GM21447 (cell line): ENCODE data around the gene NENF.
"Not testable (repeated sequence)": the region's sequence is repeated elsewhere in the genome, so short reads cannot be mapped to it uniquely, and the experiment has no call there.

Source experiments
- ATAC-seq: cut with Tn5 transposase; IDR thresholded peaks from one replicate; pipeline ENCODE4 v1.9.1; 2021; ENCODE audit not compliant: unreplicated experiment

NENF gene

DNA sequence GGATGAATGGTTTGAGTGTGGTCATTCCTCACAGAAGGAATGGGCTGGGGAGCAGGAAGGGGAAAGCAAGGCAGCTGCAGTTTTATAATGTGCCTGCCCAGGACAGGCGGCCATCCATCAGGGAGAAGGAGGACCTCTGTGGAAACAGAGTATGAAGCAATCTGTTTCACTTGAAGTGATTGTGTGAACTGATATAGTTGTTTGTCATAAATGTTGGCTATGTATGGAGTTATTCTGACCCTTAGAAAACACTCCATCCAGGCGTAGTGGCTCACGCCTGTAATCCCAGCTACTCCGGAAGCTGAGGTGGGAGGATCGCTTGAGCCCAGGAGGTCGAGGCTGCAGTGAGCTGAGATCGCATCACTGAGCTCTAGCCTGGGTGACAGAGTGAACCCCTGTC lies 46.5 kb downstream of the NENF start:
- ATAC-seq = no peak

DNA sequence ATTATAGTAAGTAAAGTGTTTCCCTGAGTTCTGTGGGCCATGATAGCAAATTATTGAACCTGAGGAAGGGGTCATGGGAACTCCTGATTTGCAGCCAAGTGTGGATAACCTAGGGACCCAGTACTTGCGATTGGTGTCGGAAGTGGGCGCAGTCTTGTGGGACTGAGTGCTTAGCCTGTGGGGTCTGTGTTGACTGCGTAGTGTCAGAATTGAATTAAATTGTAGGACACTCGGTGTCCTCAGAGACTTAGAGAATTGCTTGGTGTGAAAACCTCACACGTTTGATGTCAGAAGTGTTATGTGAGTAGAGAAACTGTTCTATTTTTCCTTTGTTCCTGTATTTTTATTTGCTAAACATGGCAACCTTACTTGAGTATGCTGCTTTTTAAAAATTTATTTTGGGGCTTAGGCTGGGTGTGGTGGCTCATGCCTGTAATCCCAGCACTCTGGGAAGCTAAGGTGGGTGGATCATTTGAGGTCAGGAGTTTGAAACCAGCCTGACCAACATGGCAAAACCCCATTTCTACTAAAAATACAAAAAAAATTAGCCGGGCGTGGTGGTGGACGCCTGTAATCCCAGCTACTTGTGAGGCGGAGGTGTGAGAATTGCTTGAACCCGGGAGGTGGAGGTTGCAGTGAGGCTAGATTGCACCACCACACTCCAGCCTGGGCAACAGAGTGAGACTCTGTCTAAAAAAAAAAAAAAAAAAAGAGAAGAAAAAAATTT lies 48.2 kb downstream of the NENF start:
- not testable (repeated sequence) for ATAC-seq

DNA sequence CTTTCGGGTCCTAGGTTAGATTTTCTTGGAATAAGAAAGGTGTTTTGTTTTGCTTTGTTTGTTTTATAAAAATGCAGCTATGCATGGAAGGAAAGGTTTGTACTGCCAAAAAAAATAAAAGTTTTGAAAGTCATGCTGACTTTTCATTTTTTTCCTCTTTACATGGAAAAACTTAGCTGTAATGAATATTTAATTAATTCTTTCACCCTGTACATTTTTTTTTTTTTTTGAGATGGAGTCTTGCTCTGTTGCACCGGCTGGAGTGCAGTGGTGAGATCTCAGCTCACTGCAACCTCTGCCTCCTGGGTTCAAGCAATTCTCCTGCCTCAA lies 48.7 kb downstream of the NENF start:
- ATAC-seq = no peak

DNA sequence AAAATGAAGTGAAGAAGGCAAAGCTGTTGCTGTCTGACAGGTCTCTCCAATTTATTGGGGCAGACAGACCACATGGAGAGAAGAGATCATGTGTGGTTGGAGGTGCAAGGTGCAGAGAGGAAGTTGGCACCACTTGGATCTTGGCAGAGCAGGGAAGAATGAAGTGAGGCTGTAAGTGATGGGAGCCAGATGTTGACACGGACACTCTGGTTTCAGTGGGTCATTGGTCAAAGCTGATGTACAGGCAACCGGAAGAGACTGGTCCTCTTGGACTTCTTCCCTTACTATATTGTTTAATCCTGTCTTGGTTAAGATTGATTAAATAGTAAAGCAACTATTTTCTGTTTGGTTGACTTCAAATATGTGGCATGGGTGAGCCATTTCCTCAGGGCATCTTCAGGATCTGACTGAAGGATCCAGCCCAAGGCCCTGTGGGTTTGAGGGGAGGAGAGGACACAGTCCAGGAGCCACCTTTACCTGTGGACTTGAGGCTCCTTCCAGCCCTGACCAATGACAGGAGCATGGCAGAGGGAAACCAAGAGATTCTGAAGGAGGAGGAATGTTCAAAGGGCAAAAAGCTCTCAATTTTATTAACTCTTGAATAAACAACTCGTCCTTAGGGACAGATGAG lies 49.4 kb downstream of the NENF start:
- ATAC-seq = no peak

DNA sequence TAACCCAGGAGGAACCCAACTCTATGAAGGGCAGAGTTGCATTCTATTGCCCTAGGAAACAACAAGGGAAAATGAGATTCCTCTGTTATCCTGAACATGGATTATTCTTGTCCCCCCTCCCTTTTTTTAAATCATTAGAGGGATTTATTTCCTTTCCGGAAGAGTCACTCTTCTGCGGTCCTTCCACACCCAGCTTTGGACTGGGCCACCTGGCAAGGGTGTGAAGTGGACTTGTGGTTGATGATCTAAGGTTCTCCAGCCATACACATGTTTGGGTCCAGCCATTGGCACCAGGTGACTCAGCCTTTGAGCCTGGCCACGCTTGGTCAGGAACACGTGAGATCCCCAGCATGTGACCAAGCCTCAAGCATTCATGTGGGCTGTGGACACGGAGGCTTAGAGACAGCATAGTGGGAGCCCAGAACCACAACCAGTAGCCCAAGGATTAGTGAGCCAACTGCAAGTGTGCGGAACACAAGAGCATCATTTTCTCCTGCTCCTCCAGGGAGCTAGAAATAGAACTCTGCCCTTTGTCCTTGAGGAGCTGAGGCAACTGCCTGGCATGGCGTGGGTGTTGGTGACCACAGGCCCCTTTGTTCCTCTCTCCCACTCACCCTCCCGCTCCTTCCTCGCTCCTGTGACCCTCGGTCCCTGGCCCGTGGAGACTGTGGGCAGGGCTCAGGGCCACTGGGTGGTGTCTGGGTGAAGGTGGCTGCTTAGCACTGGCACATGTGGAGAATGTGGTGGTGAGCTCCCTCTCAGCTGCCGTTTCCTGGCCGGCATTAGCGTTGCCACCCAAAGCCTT lies 50.1 kb downstream of the NENF start:
- ATAC-seq = no peak

DNA sequence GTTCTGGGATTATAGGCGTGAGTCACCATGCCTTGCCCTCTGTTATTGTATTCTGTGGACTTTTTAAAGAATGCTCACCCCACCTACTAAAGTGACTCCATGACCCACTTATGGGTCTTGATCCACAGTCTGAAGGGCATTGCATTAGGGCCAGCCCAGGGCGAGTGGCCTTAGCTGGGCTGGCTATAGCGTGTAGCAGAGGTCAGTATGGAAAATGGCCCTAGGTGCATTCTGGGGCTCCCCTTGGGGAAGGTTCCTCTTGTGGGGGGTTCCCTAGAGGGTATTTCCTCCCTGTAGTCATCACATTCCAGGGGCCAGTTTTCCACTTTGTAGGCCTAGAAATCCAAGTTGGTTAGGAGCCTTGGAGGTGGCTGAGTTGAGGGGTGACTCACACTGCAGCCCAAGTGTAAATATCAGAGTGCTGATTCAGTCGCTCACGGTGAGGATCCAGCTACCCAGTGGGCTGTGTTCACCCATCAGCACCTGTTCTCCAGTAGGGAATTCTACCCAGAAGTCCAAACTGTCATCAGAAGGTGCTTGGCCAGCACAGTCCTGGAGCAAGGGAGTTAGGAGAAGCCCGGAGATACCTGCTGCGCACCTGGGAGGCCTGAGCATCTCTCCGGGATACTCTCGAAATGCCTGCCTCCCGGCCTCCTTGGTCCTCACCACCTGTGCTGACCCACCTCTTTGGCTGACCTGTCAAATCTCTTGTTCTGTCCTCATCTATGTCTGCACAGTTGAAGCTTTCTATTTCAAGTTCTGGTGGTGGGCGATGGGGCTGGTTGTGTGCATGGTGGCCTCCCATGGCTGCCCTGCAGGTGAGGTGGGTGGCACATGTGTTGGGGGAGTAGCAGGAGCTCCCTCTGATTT lies 52.2 kb downstream of the NENF start:
- ATAC-seq = no peak

DNA sequence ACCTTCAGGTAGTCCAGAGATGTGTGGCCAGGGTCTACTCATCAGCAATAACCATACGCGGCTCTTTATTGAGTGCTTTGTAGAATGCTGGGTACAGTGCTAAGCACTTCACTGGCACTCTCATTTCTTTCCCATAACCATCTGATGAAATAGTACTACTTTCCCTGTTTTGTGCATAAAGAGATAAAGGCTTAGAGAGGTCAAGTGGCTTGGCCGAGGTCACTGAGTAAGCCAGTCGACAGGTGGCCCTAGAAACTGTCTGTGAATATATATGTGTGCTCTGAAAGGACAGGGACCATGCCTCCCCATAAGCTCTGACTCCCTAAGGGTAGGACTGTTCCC lies 52.8 kb downstream of the NENF start:
- no peak for ATAC-seq

DNA sequence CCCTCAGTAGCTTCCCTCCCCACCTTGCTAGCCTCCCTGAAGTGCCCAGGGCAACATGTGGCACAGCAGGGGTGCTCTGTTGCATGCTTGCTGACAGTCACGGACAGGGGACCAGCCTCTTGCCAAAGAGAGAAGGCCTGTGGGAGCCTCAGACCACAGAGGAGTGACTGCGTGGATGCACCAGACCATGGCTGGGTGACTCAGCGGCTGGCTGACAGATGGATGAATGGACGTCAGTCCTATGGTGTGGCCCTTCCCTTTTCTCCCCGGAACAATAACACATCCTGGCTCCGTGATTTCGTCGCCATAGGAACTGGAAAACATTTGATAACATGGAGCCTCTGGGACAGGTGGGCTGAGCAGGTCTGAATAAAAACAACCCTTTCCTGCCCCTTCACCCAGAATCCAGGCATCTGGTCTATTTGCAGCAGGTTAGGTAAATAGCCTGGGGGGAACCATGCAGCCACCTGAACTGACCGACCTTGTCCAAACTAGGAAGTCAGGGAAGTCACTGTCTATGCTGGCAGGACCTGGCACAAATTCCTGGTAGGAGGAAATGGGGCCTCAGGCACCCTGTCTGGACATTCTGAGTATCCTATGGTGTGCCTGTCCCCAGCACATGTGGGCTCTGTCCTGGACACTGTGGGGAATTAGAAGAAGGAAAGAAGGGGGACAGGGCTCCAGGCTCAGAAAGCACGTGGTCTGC lies 53.3 kb downstream of the NENF start:
- no peak for ATAC-seq

DNA sequence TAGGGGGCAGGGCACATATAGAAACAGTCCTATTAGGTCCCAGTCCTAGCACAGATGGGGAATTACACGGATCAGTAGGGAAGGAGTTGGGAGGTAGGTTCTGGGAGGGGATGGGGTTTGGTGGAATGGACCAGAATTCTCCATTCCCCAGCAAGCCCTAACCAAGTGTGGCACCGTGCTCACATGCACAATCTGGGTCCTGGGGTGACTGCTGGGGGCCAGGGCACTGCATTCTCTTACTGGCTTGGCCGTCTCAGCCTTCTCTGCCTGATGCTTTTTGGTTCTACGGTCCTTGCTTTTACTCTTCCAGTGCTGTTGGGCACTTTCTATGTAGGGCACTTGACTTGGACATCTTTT lies 53.9 kb downstream of the NENF start:
- ATAC-seq = no peak

DNA sequence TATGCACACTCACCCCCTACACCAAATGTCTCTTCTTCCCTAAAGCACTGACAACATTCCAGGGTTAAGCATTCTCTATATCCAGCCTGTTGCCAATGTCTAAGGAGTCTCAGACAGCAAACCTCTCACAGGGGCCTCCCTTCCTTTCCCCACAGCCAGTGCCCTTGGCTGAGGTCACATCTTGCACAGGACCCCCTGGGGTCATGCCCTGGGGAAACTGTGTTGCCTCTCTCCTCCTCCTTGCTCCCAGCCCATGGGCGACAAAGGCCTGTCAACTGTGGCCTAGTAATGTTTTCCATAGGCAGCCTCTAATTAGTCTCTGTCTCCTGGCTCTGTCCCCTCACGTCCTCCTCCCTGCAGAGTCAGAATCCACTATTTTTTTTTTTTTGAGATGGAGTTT lies 54.6 kb downstream of the NENF start:
- ATAC-seq = no peak

DNA sequence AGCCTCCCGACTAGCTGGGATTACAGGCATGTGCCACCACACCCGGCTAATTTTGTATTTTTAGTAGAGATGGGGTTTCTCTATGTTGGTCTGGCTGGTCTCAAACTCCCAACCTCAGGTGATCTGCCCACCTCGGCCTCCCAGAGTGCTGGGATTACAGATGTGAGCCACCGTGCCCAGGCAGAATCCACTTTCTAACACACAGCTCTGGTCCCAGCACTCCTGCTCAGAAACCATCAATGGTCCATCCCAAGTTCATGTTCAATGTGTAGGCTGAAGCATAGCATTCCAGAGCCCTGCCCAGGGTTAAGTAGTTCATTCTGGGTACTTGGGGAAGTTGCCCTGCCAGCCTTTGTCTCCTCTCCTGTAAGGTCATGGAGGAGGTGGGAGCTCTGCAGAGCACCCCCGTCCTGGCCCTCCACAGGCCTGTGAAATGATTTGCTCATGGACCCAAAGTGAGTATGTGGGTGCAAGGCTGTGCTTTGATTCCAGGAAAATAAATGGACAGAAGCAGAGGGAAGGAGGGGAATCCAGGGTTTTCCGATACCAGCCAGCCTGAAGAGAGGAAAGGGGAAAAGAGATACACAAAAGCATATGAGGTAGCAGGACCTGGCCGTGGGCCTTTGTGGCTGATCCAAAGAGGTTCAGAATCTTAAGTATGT lies 55.2 kb downstream of the NENF start:
- no peak for ATAC-seq

DNA sequence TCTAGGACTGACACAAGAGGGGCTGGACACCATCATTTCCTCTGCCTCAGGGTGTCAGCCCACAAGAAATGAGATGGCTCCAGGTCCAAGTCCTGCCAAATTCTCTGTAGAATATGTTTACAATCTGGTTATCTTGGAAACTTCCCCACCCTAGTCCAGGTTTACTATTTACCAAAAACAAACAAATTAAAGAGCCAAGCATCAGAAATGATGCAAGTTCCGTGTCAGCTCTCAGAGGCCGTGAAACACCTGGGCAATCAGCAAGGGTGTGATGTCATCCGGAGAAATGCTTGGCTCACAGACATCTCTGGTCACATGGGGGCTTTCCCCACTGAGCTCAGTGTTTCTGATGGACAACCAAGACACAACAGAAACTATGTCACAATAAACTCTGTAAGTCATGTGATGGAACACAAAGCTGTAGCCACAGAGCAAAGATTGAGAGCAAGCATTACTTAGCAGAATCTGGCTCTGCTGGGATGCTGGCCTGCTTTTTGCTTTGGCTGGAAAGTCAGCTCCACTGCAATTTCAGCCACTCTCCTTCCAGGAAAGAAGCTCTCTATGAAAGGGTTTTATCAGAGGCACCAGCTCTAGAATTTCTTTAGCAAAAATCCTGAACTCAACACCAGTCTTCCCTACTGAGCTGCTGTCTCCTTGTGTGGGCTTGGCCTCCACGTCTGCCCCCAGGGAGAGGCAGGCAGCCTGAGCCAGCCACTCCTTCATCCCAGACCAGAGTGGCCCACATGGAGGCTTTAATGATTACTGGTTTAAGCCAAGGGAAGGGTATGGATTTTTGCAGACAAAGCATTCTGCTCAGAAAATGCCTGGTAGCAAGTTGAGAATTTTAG lies 55.9 kb downstream of the NENF start:
- peak; percentile 67 for ATAC-seq

DNA sequence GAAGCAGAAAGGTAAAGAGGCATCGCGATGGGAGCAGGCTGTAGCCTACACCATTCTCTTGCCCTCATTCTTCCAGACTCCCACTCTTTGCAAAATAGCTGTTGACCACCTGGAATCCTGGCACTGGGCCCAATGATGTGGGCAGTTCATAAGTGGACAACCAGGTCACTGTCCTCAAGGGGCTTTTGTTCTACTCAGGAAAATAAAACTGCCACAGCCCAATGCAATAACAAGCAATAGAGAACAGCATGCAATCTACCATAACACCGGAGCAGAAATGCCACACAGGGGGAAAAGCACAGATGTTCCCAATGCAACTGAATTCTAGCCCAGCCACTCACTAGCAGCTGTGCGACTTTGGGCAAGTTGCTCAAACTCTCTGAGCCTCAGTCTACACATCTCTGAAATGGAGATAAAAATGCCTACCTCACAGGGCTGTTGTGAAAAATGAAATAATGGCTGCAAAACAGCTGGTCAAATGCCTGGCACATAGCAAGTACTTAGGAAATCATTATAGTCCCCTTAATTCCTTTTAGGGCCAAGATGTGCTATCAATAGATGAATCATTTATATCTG lies 56.7 kb downstream of the NENF start:
- no peak for ATAC-seq

DNA sequence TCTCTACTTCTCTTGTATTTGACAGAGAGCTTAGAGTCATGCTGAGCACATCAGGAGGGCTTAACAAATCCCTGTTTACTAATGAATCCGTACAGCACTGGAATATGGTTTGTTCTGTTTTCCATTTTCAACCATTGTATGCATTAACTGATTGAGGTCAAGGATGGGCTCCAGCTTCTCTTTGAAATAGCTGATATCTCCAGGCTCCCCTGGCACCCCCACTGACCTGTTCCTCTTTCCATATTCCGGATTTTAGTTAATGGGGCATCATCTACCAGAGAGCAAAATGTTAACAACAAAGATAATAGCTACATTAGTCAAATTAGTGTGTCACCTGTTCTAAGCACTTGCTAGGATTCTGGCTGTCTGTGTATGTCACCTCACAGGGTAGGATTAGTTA lies 57.6 kb downstream of the NENF start:
- no peak for ATAC-seq

DNA sequence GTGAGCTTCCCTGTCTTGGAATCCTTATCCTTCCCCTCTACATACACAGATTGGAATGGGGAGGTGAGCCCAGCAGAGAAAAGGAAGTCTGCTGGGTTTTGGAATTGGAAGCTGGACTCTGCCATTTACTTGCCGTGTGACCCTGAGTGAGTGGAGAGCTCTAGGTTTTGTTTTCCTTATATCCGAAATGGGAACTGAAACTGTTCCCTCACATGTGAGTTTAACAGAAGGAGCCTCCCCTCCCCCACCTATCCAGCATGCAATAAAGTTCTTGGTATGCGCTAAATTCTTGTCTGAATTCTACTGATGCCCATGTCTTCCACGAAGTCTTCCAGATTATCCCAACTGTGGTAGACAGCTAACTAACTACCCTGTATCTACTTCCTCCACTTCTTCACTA lies 58.7 kb downstream of the NENF start:
- ATAC-seq = no peak
